Measurements from ENCODE around the gene MPC1L.

The MPC1L gene

GRCh38 chrX:40625294-40625693 is 2.1 kb downstream of the MPC1L start:
- in situ Hi-C loops (cut with HindIII; ENCODE audit: low sequenced_read_pairs): no loop called here

- in situ Hi-C loops (cut with HindIII; ENCODE audit: low sequenced_read_pairs): no loop called here
These were observed 5.3 kb downstream of the MPC1L start for GRCh38 chrX:40628506-40628905.

GRCh38 chrX:40632199-40632598 is 9.0 kb downstream of the MPC1L start:
- in situ Hi-C loops (cut with HindIII; ENCODE audit: low sequenced_read_pairs): no loop called here

- in situ Hi-C loops (cut with HindIII; ENCODE audit: low sequenced_read_pairs): no loop called here
These were observed 14.5 kb downstream of the MPC1L start for GRCh38 chrX:40637687-40638086.

- in situ Hi-C loops (cut with HindIII; ENCODE audit: low sequenced_read_pairs): no loop called here
These were observed 20.9 kb downstream of the MPC1L start for GRCh38 chrX:40644176-40644575.

- in situ Hi-C loops (cut with HindIII; ENCODE audit: low sequenced_read_pairs): no loop called here
These were observed 21.7 kb downstream of the MPC1L start for GRCh38 chrX:40644821-40645358.

- in situ Hi-C loops (cut with HindIII; ENCODE audit: low sequenced_read_pairs): no loop called here
These were observed 23.5 kb downstream of the MPC1L start for GRCh38 chrX:40646489-40647306.

GRCh38 chrX:40647307-40648197 is 24.3 kb downstream of the MPC1L start, which contains the start of gene CXorf38:
Gene CXorf38, minus strand, starts transcription at chrX:40647561. Its CDS starts 41 bp downstream, at chrX:40647520.
- in situ Hi-C loops (cut with HindIII; ENCODE audit: low sequenced_read_pairs): no loop called here

- in situ Hi-C loops (cut with HindIII; ENCODE audit: low sequenced_read_pairs): loop anchor here (25.0 kb wide), 1 partner anchor 461 kb away; no protein-coding TSS in a partner anchor
These were observed 28.5 kb downstream of the MPC1L start for GRCh38 chrX:40651620-40652223.

- in situ Hi-C loops (cut with HindIII; ENCODE audit: low sequenced_read_pairs): loop anchor here (25.0 kb wide), 1 partner anchor 460 kb away; no protein-coding TSS in a partner anchor
These were observed 29.4 kb downstream of the MPC1L start for GRCh38 chrX:40652664-40653063.

GRCh38 chrX:40653535-40653934 is 30.3 kb downstream of the MPC1L start:
- in situ Hi-C loops (cut with HindIII; ENCODE audit: low sequenced_read_pairs): loop anchor here (25.0 kb wide), 1 partner anchor 459 kb away; no protein-coding TSS in a partner anchor

GRCh38 chrX:40660381-40660780 is 37.2 kb downstream of the MPC1L start:
- in situ Hi-C loops (cut with HindIII; ENCODE audit: low sequenced_read_pairs): loop anchor here (5.0 to 25.0 kb wide), 3 partner anchors 52 to 452 kb away; no protein-coding TSS in a partner anchor

GRCh38 chrX:40661489-40661888 is 38.3 kb downstream of the MPC1L start:
- in situ Hi-C loops (cut with HindIII; ENCODE audit: low sequenced_read_pairs): loop anchor here (5.0 to 25.0 kb wide), 3 partner anchors 51 to 451 kb away; no protein-coding TSS in a partner anchor

GRCh38 chrX:40663078-40663740 is 40.0 kb downstream of the MPC1L start:
- in situ Hi-C loops (cut with HindIII; ENCODE audit: low sequenced_read_pairs): loop anchor here (5.0 to 25.0 kb wide), 3 partner anchors 49 to 449 kb away; no protein-coding TSS in a partner anchor

GRCh38 chrX:40663880-40664630 is 40.8 kb downstream of the MPC1L start:
- in situ Hi-C loops (cut with HindIII; ENCODE audit: low sequenced_read_pairs): loop anchor here (5.0 to 25.0 kb wide), 3 partner anchors 48 to 448 kb away; no protein-coding TSS in a partner anchor

GRCh38 chrX:40671126-40671525 is 47.9 kb downstream of the MPC1L start:
- in situ Hi-C loops (cut with HindIII; ENCODE audit: low sequenced_read_pairs): loop anchor here (25.0 kb wide), 1 partner anchor 441 kb away; no protein-coding TSS in a partner anchor

Measured in endothelial cell of hepatic sinusoid (primary cell).